GM12878 (cell line): ENCODE data around the gene BFSP1. TPM values are rescaled to one million over a fixed set of nuclear protein-coding genes. Genes with fewer than 3 reads are reported as not detected.

Source experiments
- ATAC-seq: fragments of 200-7000 bp; cut with Tn5 transposase; 3 replicates; pipeline ENCODE4 v1.9.1; 2020; ENCODE audit warnings: mild to moderate bottlenecking, moderate library complexity
- BruUV-seq: library from RNA; stranded (reverse); fragments of 400-500 nt; replicated peaks from 2 replicates; lab custom pipeline; 2021; lab: Mats Ljungman, UMichigan
- CTCF ChIA-PET: fragments of 300-600 bp; sonication (Branson Sonifier 250); formaldehyde crosslinking; extraction: SDS; loops from one replicate; lab custom pipeline; 2021; ENCODE audit warnings: inconsistent platforms; lab: Yijun Ruan, JAX
- POLR2A ChIA-PET: fragments of 350-600 bp; formaldehyde crosslinking; extraction: SDS; loops from one replicate; lab custom pipeline; 2021; ENCODE audit warnings: inconsistent platforms; lab: Charles Lee
- RAD21 ChIA-PET: fragments of 300-600 bp; sonication (Branson Sonifier 250); formaldehyde crosslinking; loops from one replicate; lab custom pipeline; 2023; ENCODE audit warnings: antibody characterized with exemption; ENCODE audit not compliant: unreplicated experiment; lab: Charles Lee
- SMC1A ChIA-PET: fragments of 300-600 bp; sonication (Branson Sonifier 250); formaldehyde crosslinking; loops from one replicate; lab custom pipeline; 2023; ENCODE audit not compliant: unreplicated experiment, uncharacterized antibody; lab: Charles Lee
- DNase-seq: peaks from one replicate; pipeline ENCODE4 v3.0.0-alpha.2; 2011; ENCODE audit warnings: low read depth, low spot score
- FAIRE-seq: peaks from 3 replicates; lab custom pipeline; 2011; peaks lifted over from hg19 to GRCh38; lab: Jason Lieb, UNC
- H2AFZ ChIP-seq: 2 replicates; pipeline ENCODE4 v1.6.0; 2011; ENCODE audit warnings: low read depth, low read length, control low read depth; ENCODE audit not compliant: control insufficient read depth
- H3K27ac ChIP-seq: 2 replicates; pipeline ENCODE4 v1.5.1; 2011; ENCODE audit warnings: control low read depth; ENCODE audit not compliant: control insufficient read depth, insufficient read depth
- H3K27me3 ChIP-seq, 2 experiments: replicated peaks in 1 of 2; 2 replicates each; pipeline versions ENCODE4 v1.6.0 to v1.6.1; 2011; ENCODE audit warnings: low read length in 1 of 2; ENCODE audit not compliant: control insufficient read depth in 2 of 2, insufficient read depth in 2 of 2
- H3K36me3 ChIP-seq, 2 experiments: 2 replicates each; pipeline ENCODE4 v1.5.1; 2011; ENCODE audit warnings: low read length in 1 of 2; ENCODE audit not compliant: control insufficient read depth in 2 of 2, insufficient read depth in 2 of 2
- H3K4me1 ChIP-seq: 2 replicates; pipeline ENCODE4 v1.6.1; 2011; ENCODE audit warnings: mild to moderate bottlenecking, low read length, moderate library complexity, mixed read lengths; ENCODE audit not compliant: control insufficient read depth, insufficient read depth
- H3K4me2 ChIP-seq: 2 replicates; pipeline ENCODE4 v1.6.0; 2011; ENCODE audit warnings: control low read depth; ENCODE audit not compliant: control insufficient read depth, insufficient read depth
- H3K4me3 ChIP-seq: fragments of 200-600 bp; sonication (generic); 2 replicates; pipeline ENCODE4 v1.5.1; 2016
- H3K79me2 ChIP-seq: 2 replicates; pipeline ENCODE4 v1.6.0; 2011; ENCODE audit warnings: low read length; ENCODE audit not compliant: control insufficient read depth, insufficient read depth
- H3K9ac ChIP-seq: 2 replicates; pipeline ENCODE4 v1.8.0; 2011; ENCODE audit warnings: low read length, control low read depth, mixed read lengths; ENCODE audit not compliant: control insufficient read depth, insufficient read depth
- H3K9me3 ChIP-seq: replicated peaks from 3 replicates; pipeline ENCODE4 v1.5.1; 2011; ENCODE audit warnings: mild to moderate bottlenecking, low read length; ENCODE audit not compliant: control insufficient read depth, insufficient read depth
- H4K20me1 ChIP-seq: 2 replicates; pipeline ENCODE4 v1.6.0; 2011; ENCODE audit not compliant: control insufficient read depth, insufficient read depth
- BCL11A ChIP-seq: IDR thresholded peaks from 2 replicates; pipeline ENCODE4 v1.6.1; 2011; ENCODE audit warnings: low read depth, low read length
- CBX3 ChIP-seq: fragments of 200-600 bp; sonication (generic); IDR thresholded peaks from 2 replicates; pipeline ENCODE4 v1.6.1; 2016; ENCODE audit warnings: low read depth, borderline replicate concordance
- CREB1 ChIP-seq: IDR thresholded peaks from 2 replicates; pipeline ENCODE4 v1.6.1; 2012; ENCODE audit warnings: low read depth, mild to moderate bottlenecking, inconsistent platforms
- E2F8 ChIP-seq: fragments of 450-650 bp; IDR thresholded peaks from 2 replicates; pipeline ENCODE4 v1.6.1; 2018; ENCODE audit warnings: mild to moderate bottlenecking, low read depth, moderate library complexity; ENCODE audit not compliant: partially characterized antibody
- E4F1 ChIP-seq: fragments of 450-650 bp; IDR thresholded peaks from 2 replicates; pipeline ENCODE4 v1.6.1; 2018; ENCODE audit warnings: borderline replicate concordance, mild to moderate bottlenecking; ENCODE audit not compliant: partially characterized antibody
- HDAC2 ChIP-seq: fragments of 200-600 bp; sonication (generic); IDR thresholded peaks from 2 replicates; pipeline ENCODE4 v1.6.1; 2017
- HDGF ChIP-seq: fragments of 450-650 bp; IDR thresholded peaks from 2 replicates; pipeline ENCODE4 v1.6.1; 2016; ENCODE audit warnings: antibody characterized with exemption
- IRF4 ChIP-seq: IDR thresholded peaks from 2 replicates; pipeline ENCODE4 v1.6.1; 2011; ENCODE audit warnings: low read depth, low read length
- MYB ChIP-seq: fragments of 150-350 bp; IDR thresholded peaks from 2 replicates; pipeline ENCODE4 v1.6.1; 2014; ENCODE audit warnings: mild to moderate bottlenecking, low read depth, low read length, borderline replicate concordance
- PBX3 ChIP-seq: IDR thresholded peaks from 2 replicates; pipeline ENCODE4 v1.6.1; 2011; ENCODE audit warnings: mild to moderate bottlenecking, low read depth, low read length, moderate library complexity; ENCODE audit not compliant: insufficient replicate concordance
- ZNF217 ChIP-seq: fragments of 450-650 bp; IDR thresholded peaks from 2 replicates; pipeline ENCODE4 v1.6.1; 2017; ENCODE audit warnings: antibody characterized with exemption, mild to moderate bottlenecking
- WGBS: methylation state at CpG from one replicate; pipeline ENCODE4 v1.1.6; 2016; ENCODE audit warnings: low lambda C conversion rate; ENCODE audit not compliant: insufficient replicate concordance, insufficient coverage; ENCODE audit errors: missing lambda C conversion rate; 5-methylcytosine and 5-hydroxymethylcytosine counted together
- in situ Hi-C: fragments of 300-500 bp; cut with MboI; formaldehyde crosslinking; loops from 9 replicates; pipeline ENCODE4 v1.14.3; 2018; ENCODE audit warnings: mixed read lengths
- intact Hi-C: fragments of 100-400 bp; cut with micrococcal nuclease; formaldehyde crosslinking; loops from one replicate; pipeline ENCODE4 v1.14.2; 2022; ENCODE audit not compliant: unreplicated experiment
- polyA plus RNA-seq, 11 experiments: library from polyadenylated mRNA; depleted of rRNA in 4 of 11; unstranded in 6 of 11; stranded (reverse) in 5 of 11; fragments of >200 nt; fragmentation: Nextera tagmentation in 4 of 11; fragmentation: Illumina TruSeq in 1 of 11; extraction: Ambion mirVana in 4 of 11; extraction: Trizol in 1 of 11; gene quantifications; 1 replicate in 1 of 11; 2 replicates in 10 of 11; pipeline versions ENCODE4 v1.2.1 to v1.2.3, GENCODE V29; 2011 to 2016; ENCODE audit warnings: inconsistent platforms in 2 of 11, missing spikeins in 2 of 11, low read depth in 1 of 11
- total RNA-seq, 4 experiments: library from RNA; depleted of rRNA in 3 of 4; stranded (reverse); fragments of >200 nt in 3 of 4; fragmentation: Illumina TruSeq in 1 of 4; extraction: Trizol in 1 of 4; gene quantifications; 2 replicates each; pipeline versions ENCODE4 v1.2.1 to v1.2.3, GENCODE V29; 2013 to 2021

Gene BFSP1
- total and polyA plus RNA-seq, 10 of the 15 experiments (the other 5 are each of a cell fraction or from before 2014, with no cell fraction given) = 0.06 to 0.22 (median 0.11) TPM; not detected in 3

DNA sequence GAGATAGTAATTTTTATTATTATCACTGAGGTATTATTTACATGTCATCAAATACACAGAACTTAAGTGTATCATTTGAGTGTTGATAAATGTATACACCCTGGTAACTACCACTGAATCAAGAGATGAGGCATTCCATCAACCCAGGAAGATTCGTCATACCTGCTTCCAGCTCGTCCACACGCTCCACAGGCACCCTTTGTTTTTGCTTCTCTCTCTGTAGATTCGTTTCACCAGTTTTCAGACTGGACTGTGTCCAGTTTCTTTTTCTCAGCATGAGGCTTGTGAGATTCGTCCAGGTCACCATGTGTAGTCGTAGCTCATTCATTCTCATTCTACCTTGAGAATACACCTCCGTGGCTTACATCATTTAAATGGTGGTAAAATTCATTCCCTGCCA lies 64.5 kb downstream of the BFSP1 start (continued):
- TF ChIP-seq HDGF = no peak
- no peak for TF ChIP-seq BCL11A

DNA sequence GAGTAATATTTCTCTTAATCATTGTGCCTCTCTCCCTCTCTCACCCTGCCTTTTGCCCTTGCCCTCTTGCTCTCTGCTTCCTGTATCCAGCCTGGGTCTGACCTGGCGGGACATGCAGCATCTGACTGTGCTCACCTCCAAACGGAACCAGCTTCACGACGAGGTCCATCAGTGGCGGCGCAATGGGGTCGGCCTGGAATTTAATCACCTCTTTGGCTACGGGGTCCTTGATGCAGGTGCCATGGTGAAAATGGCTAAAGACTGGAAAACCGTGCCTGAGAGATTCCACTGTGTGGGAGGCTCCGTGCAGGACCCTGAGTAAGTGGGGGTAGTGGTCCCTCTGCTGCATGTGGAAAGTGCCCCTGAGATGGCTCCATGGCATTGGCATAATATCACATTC lies 65.9 kb downstream of the BFSP1 start:
- Histone ChIP-seq H3K9me3 (no peaks in the 10 kb centered on the region), H3K27ac (no peak overlapping the region), H3K79me2 (no peaks in the 10 kb centered on the region), H3K4me1 (no peaks in the 10 kb centered on the region), H3K27me3 (no peaks in the 10 kb centered on the region; a peak in 1 of 4 replicates), H4K20me1 (no peaks in the 10 kb centered on the region), H3K4me2 (no peak overlapping the region), H2AFZ (no peak overlapping the region), H3K9ac (no peak overlapping the region), H3K36me3 (no peaks in the 10 kb centered on the region), H3K4me3 (no peak overlapping the region)
- BruUV-seq = no TSS peak
- intact Hi-C loops (no loop called here), in situ Hi-C loops (no loop called here)
- no peak for FAIRE-seq
- 49% methylated on average over 10 of the region's 10 CpGs for WGBS
- no peak for ATAC-seq
- ChIA-PET SMC1A (no interaction called here), CTCF (interaction anchor here (0.7 kb wide), 1 partner anchor 661 kb away, joined by 3 read pairs; no protein-coding TSS in a partner anchor), RAD21 (no interaction called here), POLR2A (no interaction called here)
- no peak for DNase-seq
- TF ChIP-seq E2F8 (no peak), IRF4 (no peak), MYB (no peak), CBX3 (no peak), E4F1 (no peak), CREB1 (no peak), PBX3 (no peak), ZNF217 (no peak), HDAC2 (no peak)
